ENCODE data around the gene DPYSL4. TPM values are rescaled to one million over a fixed set of nuclear protein-coding genes. Genes with fewer than 3 reads are reported as not detected.

The DPYSL4 gene
- total and polyA plus RNA-seq, 2 of the 4 experiments (the other 2 are of a cell fraction): 8.1 to 30.5 TPM

- Histone ChIP-seq H3K27me3 (ENCODE audit: control insufficient read depth, insufficient read depth, low read length) (no peaks in the 10 kb centered on the region), H3K9ac (ENCODE audit: low read depth, low read length) (no peak overlapping the region), H4K20me1 (ENCODE audit: insufficient read depth, low read length) (no peaks in the 10 kb centered on the region), H3K36me3 (ENCODE audit: control insufficient read depth, insufficient read depth, low read length) (peaks cover 16% of the 10 kb centered on the region), H3K14ac (replicated peaks; ENCODE audit: low read depth, low read length) (no peak overlapping the region), H2AK5ac (ENCODE audit: low read depth, low read length) (no peak overlapping the region), H2AK9ac (replicated peaks; ENCODE audit: low read depth, low read length, poor library complexity) (no peak overlapping the region), H2BK20ac (ENCODE audit: low read depth, low read length) (no peak overlapping the region), H2BK120ac (ENCODE audit: low read depth, low read length) (no peak overlapping the region), H3K4me3 (ENCODE audit: insufficient read depth, low read depth, low read length) (no peak overlapping the region), H4K5ac (ENCODE audit: low read depth, low read length) (no peak overlapping the region), H3K79me1 (ENCODE audit: low read depth in 1 of 2, low read length in 2 of 2) (no peaks in the 10 kb centered on the region), H3K18ac (ENCODE audit: low read depth, low read length) (no peak overlapping the region), H2BK15ac (ENCODE audit: low read depth, low read length) (no peak overlapping the region), H2AFZ (replicated peaks; ENCODE audit: low read length, poor library complexity) (peak overlapping the region; percentile 51), H3K9me1 (ENCODE audit: insufficient read depth, low read length) (no peaks in the 10 kb centered on the region), H4K91ac (ENCODE audit: insufficient read depth, low read depth, low read length) (no peak overlapping the region), H2BK5ac (ENCODE audit: low read depth, low read length, poor library complexity, severe bottlenecking) (no peak overlapping the region), H3K23ac (ENCODE audit: low read depth, low read length) (no peak overlapping the region), H3K9me3 (ENCODE audit: control insufficient read depth, insufficient read depth, low read length) (no peaks in the 10 kb centered on the region), H3K56ac (ENCODE audit: extremely low read depth, insufficient read depth, low read length) (no peak overlapping the region), H3K4me2 (ENCODE audit: low read depth, low read length) (no peak overlapping the region), H3K4me1 (ENCODE audit: control insufficient read depth, insufficient read depth, low read length) (no peaks in the 10 kb centered on the region), H4K8ac (ENCODE audit: low read depth in 2 of 2, low read length in 2 of 2) (no peak overlapping the region), H3K27ac (ENCODE audit: insufficient read depth, low read length) (no peak overlapping the region), H3K4ac (ENCODE audit: low read depth, low read length) (no peak overlapping the region)
- WGBS, 2 experiments (ENCODE audit: extremely low coverage in 2 of 2, insufficient read length in 1 of 2): 88% methylated on average over 29 of the region's 48 CpGs; no CpG with 5 or more reads in 1 of the 2 experiments
- dilution Hi-C loops (cut with HindIII; ENCODE audit: low sequenced_read_pairs, unreplicated experiment): no loop called here
- ChIA-PET POLR2A (ENCODE audit: unreplicated experiment) (no interaction called here), CTCF (no interaction called here)
- TF ChIP-seq CTCF (conservative IDR thresholded peaks at IDR 0.05; ENCODE audit: low read depth, low read length): no peak
- TF ChIP-seq BHLHE40 (IDR thresholded peaks at IDR 0.05; ENCODE audit: low read depth, low read length): no peak
- TF ChIP-seq POLR2A (IDR thresholded peaks at IDR 0.05; ENCODE audit: low read depth, low read length): no peak
- no peak for TF ChIP-seq CEBPB (IDR thresholded peaks at IDR 0.05; ENCODE audit: low read depth, low read length)
- TF ChIP-seq MAFK (IDR thresholded peaks at IDR 0.05; ENCODE audit: low read depth, low read length): no peak
- no peak for TF ChIP-seq ELK1 (IDR thresholded peaks at IDR 0.05; ENCODE audit: borderline replicate concordance, low read depth, low read length)
- no peak for TF ChIP-seq RCOR1 (IDR thresholded peaks at IDR 0.05; ENCODE audit: insufficient replicate concordance, low read length)
- TF ChIP-seq USF2 (IDR thresholded peaks at IDR 0.05; ENCODE audit: low read depth, low read length): no peak
- BruUV-seq (replicated peaks): no TSS peak
- DNase-seq (no peak), ATAC-seq (ENCODE audit: low read depth) (no peak)
- in situ Hi-C loops (cut with MboI; ENCODE audit: low sequenced_read_pairs): no loop called here
- intact Hi-C loops (cut with micrococcal nuclease): no loop called here
These were observed 15.6 kb downstream of the DPYSL4 start for GRCh38 chr10:132202070-132202970.

All from IMR-90 (cell line).